Measurements from ENCODE around the gene SVOP. TPM values are rescaled to one million over a fixed set of nuclear protein-coding genes. Genes with fewer than 3 reads are reported as not detected.
A peak's percentile ranks its signal among the peaks of the same experiment; 100 is the strongest.
"Not testable (repeated sequence)": the region's sequence is repeated elsewhere in the genome, so short reads cannot be mapped to it uniquely, and the experiment has no call there.

The SVOP gene
- total and polyA plus RNA-seq, 2 experiments from 2014 or later = 0.10 TPM; not detected in 1

GRCh38 chr12:108859923-108860291 is 161.0 kb downstream of the SVOP start (continued):
- no peak for TF ChIP-seq ZNF462 (CRISPR knock-in tag; IDR thresholded peaks at IDR 0.05)
- no peak for TF ChIP-seq ETS1 (IDR thresholded peaks at IDR 0.05)
- no peak for TF ChIP-seq EZH2phosphoT487 (IDR thresholded peaks at IDR 0.05; ENCODE audit: unreplicated experiment)
- TF ChIP-seq EZH2 (IDR thresholded peaks at IDR 0.05; ENCODE audit: low read depth, unreplicated experiment) = no peak

GRCh38 chr12:108859141-108859922 is 161.5 kb downstream of the SVOP start:
- Mint-ChIP-seq H3K4me1 (peaks cover 35% of the 10 kb centered on the region), H3K36me3 (ENCODE audit: low read depth) (peaks cover 15% of the 10 kb centered on the region), H3K27me3 (ENCODE audit: insufficient read depth, low read depth, poor library complexity) (peaks cover 13% of the 10 kb centered on the region), H3K4me3 (peak overlapping the region; percentile 78), H3K9me3 (peaks cover 11% of the 10 kb centered on the region)
- not testable (repeated sequence) for DNase-seq (ENCODE audit: low spot score); ATAC-seq; H3F3A ChIP-seq (replicated peaks; ENCODE audit: low read depth); H3K27ac ChIP-seq (ENCODE audit: low read depth); H3K9me2 ChIP-seq (ENCODE audit: insufficient read depth); H3K36me3 ChIP-seq (ENCODE audit: insufficient read depth); H4K20me1 ChIP-seq (replicated peaks; ENCODE audit: insufficient read depth); H3K27ac Mint-ChIP-seq
- H3K4me2 ChIP-seq = peak overlapping the region; percentile 90
- peak overlapping the region; percentile 77; the same call in 1 of the 2 replicates for H3K4me3 ChIP-seq
- peak overlapping the region; percentile 91 for H2AFZ ChIP-seq
- H3K79me2 ChIP-seq (replicated peaks; ENCODE audit: insufficient read depth) = peaks cover 20% of the 10 kb centered on the region
- H3K27me3 ChIP-seq (ENCODE audit: insufficient read depth) = peaks cover 12% of the 10 kb centered on the region
- peaks cover 25% of the 10 kb centered on the region for H3K4me1 ChIP-seq (ENCODE audit: insufficient read depth)

All from GM23338 (cell line).